ENCODE measurements around the gene TMEM168. TPM values are rescaled to one million over a fixed set of nuclear protein-coding genes. Genes with fewer than 3 reads are reported as not detected.

TMEM168 gene
- total and polyA plus RNA-seq, 2 of the 13 experiments (the other 11 are each of a cell fraction or from before 2014, with no cell fraction given) = 8.7 to 15.7 TPM

DNA sequence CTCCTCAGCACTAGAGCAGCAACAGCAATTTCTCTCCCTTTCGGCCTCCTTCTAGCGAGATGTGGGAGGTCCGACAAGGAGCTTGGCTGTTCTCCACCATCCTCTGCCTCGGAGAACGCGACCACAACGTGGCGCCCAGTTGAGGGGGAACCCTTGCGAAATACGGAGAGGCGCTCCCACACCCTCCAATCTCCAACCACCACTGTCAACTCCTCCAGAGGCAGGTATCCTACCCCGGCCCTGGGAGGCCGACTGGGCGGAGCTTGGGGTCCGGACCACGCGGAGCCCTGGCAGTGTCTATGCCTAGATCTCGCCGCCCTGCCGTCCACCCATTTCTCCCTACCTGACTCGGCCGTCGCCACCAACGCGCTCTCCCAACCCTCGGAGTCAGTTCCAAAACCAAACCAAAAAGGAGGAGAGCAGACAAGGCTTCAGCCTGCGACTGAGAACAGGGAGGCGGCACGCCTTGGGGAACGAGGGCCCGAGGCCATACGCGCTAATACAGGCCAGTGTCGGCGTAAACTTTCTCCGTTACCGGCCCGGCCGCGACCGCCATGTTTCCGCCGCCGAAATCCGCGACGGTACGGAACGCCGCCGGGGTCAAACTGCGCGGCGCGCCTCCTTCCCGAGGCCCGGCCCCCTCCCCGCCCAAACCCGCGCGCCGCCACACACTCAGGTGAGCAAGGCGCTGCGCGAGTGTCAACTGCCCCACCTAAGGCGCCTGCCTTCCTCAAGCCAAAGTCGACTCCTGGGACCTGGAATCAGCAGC, at the start of gene TMEM168 (continued):
- TF ChIP-seq FOXP1 (IDR thresholded peaks at IDR 0.05) = no peak
- no peak for TF ChIP-seq FOXP1 (CRISPR knock-in tag; IDR thresholded peaks at IDR 0.05)
- TF ChIP-seq, protein P1, sequence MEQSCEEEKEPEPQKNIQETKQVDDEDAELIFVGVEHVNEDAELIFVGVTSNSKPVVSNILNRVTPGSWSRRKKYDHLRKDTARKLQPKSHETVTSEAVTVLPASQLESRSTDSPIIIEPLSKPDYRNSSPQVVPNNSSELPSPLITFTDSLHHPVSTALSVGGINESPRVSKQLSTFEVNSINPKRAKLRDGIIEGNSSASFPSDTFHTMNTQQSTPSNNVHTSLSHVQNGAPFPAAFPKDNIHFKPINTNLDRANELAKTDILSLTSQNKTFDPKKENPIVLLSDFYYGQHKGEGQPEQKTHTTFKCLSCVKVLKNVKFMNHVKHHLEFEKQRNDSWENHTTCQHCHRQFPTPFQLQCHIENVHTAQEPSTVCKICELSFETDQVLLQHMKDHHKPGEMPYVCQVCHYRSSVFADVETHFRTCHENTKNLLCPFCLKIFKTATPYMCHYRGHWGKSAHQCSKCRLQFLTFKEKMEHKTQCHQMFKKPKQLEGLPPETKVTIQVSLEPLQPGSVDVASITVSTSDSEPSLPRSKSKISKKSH (CRISPR knock-in tag; IDR thresholded peaks at IDR 0.05; ENCODE audit: borderline replicate concordance) = peak; percentile 85; the same call in 1 of the 2 replicates
- TF ChIP-seq, protein P2, sequence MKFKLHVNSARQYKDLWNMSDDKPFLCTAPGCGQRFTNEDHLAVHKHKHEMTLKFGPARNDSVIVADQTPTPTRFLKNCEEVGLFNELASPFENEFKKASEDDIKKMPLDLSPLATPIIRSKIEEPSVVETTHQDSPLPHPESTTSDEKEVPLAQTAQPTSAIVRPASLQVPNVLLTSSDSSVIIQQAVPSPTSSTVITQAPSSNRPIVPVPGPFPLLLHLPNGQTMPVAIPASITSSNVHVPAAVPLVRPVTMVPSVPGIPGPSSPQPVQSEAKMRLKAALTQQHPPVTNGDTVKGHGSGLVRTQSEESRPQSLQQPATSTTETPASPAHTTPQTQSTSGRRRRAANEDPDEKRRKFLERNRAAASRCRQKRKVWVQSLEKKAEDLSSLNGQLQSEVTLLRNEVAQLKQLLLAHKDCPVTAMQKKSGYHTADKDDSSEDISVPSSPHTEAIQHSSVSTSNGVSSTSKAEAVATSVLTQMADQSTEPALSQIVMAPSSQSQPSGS (CRISPR knock-in tag; IDR thresholded peaks at IDR 0.05) = no peak
- TF ChIP-seq, protein P3, sequence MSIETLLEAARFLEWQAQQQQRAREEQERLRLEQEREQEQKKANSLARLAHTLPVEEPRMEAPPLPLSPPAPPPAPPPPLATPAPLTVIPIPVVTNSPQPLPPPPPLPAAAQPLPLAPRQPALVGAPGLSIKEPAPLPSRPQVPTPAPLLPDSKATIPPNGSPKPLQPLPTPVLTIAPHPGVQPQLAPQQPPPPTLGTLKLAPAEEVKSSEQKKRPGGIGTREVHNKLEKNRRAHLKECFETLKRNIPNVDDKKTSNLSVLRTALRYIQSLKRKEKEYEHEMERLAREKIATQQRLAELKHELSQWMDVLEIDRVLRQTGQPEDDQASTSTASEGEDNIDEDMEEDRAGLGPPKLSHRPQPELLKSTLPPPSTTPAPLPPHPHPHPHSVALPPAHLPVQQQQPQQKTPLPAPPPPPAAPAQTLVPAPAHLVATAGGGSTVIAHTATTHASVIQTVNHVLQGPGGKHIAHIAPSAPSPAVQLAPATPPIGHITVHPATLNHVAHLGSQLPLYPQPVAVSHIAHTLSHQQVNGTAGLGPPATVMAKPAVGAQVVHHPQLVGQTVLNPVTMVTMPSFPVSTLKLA (IDR thresholded peaks at IDR 0.05) = no peak
- no peak for TF ChIP-seq ZZZ3 (CRISPR knock-in tag; IDR thresholded peaks at IDR 0.05; ENCODE audit: borderline replicate concordance)
- TF ChIP-seq NFYB (CRISPR knock-in tag; IDR thresholded peaks at IDR 0.05) = no peak; the same call in 1 of the 2 replicates
- TF ChIP-seq FOXK2 (IDR thresholded peaks at IDR 0.05) = no peak
- peak; percentile 71; the same call in 1 of the 2 replicates for TF ChIP-seq ZNF329 (CRISPR knock-in tag; IDR thresholded peaks at IDR 0.05; ENCODE audit: low read depth)
- no peak for TF ChIP-seq MAFK (conservative IDR thresholded peaks at IDR 0.05 in 1 of 2, IDR thresholded peaks at IDR 0.05 in 1 of 2; ENCODE audit: low read length in 2 of 2)
- TF ChIP-seq, protein P4, sequence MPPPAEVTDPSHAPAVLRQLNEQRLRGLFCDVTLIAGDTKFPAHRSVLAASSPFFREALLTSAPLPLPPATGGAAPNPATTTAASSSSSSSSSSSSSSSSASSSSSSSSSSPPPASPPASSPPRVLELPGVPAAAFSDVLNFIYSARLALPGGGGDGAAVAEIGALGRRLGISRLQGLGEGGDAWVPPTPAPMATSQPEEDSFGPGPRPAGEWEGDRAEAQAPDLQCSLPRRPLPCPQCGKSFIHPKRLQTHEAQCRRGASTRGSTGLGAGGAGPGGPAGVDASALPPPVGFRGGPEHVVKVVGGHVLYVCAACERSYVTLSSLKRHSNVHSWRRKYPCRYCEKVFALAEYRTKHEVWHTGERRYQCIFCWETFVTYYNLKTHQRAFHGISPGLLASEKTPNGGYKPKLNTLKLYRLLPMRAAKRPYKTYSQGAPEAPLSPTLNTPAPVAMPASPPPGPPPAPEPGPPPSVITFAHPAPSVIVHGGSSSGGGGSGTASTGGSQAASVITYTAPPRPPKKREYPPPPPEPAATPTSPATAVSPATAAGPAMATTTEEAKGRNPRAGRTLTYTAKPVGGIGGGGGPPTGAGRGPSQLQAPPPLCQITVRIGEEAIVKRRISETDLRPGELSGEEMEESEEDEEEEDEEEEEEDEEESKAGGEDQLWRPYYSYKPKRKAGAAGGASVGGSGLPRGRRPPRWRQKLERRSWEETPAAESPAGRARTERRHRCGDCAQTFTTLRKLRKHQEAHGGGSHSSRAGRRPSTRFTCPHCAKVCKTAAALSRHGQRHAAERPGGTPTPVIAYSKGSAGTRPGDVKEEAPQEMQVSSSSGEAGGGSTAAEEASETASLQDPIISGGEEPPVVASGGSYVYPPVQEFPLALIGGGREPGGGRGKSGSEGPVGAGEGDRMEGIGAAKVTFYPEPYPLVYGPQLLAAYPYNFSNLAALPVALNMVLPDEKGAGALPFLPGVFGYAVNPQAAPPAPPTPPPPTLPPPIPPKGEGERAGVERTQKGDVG (CRISPR knock-in tag; IDR thresholded peaks at IDR 0.05; ENCODE audit: borderline replicate concordance) = peak; percentile 82; the same call in 1 of the 2 replicates
- TF ChIP-seq, protein P5, sequence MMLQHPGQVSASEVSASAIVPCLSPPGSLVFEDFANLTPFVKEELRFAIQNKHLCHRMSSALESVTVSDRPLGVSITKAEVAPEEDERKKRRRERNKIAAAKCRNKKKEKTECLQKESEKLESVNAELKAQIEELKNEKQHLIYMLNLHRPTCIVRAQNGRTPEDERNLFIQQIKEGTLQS (CRISPR knock-in tag; IDR thresholded peaks at IDR 0.05) = no peak
- TF ChIP-seq, protein P6, sequence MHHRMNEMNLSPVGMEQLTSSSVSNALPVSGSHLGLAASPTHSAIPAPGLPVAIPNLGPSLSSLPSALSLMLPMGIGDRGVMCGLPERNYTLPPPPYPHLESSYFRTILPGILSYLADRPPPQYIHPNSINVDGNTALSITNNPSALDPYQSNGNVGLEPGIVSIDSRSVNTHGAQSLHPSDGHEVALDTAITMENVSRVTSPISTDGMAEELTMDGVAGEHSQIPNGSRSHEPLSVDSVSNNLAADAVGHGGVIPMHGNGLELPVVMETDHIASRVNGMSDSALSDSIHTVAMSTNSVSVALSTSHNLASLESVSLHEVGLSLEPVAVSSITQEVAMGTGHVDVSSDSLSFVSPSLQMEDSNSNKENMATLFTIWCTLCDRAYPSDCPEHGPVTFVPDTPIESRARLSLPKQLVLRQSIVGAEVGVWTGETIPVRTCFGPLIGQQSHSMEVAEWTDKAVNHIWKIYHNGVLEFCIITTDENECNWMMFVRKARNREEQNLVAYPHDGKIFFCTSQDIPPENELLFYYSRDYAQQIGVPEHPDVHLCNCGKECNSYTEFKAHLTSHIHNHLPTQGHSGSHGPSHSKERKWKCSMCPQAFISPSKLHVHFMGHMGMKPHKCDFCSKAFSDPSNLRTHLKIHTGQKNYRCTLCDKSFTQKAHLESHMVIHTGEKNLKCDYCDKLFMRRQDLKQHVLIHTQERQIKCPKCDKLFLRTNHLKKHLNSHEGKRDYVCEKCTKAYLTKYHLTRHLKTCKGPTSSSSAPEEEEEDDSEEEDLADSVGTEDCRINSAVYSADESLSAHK (CRISPR knock-in tag; IDR thresholded peaks at IDR 0.05; ENCODE audit: borderline replicate concordance) = no peak
- TF ChIP-seq ZSCAN20 (CRISPR knock-in tag; IDR thresholded peaks at IDR 0.05; ENCODE audit: borderline replicate concordance) = no peak
- TF ChIP-seq SIX1 (CRISPR knock-in tag; IDR thresholded peaks at IDR 0.05; ENCODE audit: borderline replicate concordance) = peak; percentile 10; the same call in 1 of the 2 replicates
